Measurements from ENCODE around the gene CD80.

Gene CD80

GRCh38 chr3:119541547-119541946, 17.9 kb downstream of the CD80 start:
- TF ChIP-seq USF1 (IDR thresholded peaks at IDR 0.05) (no peak), TEAD4 (IDR thresholded peaks at IDR 0.05) (no peak), TCF12 (IDR thresholded peaks at IDR 0.05; ENCODE audit: low read depth) (no peak), MAX (IDR thresholded peaks at IDR 0.05) (no peak), RAD21 (IDR thresholded peaks at IDR 0.05; ENCODE audit: low read depth) (no peak), YY1 (IDR thresholded peaks at IDR 0.05; ENCODE audit: low read depth) (no peak), FOXM1 (IDR thresholded peaks at IDR 0.05; ENCODE audit: borderline replicate concordance, low read depth) (no peak), NFIC (IDR thresholded peaks at IDR 0.05) (no peak), REST (IDR thresholded peaks at IDR 0.05; ENCODE audit: low read depth) (no peak), ZBTB7A (IDR thresholded peaks at IDR 0.05; ENCODE audit: low read depth) (no peak), EP300 (IDR thresholded peaks at IDR 0.05; ENCODE audit: borderline replicate concordance) (no peak), CEBPB (IDR thresholded peaks at IDR 0.05) (no peak), TAF1 (IDR thresholded peaks at IDR 0.05; ENCODE audit: low read depth) (no peak), EGR1 (IDR thresholded peaks at IDR 0.05) (no peak), CREB1 (IDR thresholded peaks at IDR 0.05; ENCODE audit: low read depth) (no peak)

- TF ChIP-seq YY1 (IDR thresholded peaks at IDR 0.05; ENCODE audit: low read depth) (no peak), TEAD4 (IDR thresholded peaks at IDR 0.05) (no peak), EGR1 (IDR thresholded peaks at IDR 0.05) (no peak), EP300 (IDR thresholded peaks at IDR 0.05; ENCODE audit: borderline replicate concordance) (no peak), RAD21 (IDR thresholded peaks at IDR 0.05; ENCODE audit: low read depth) (no peak), MAX (IDR thresholded peaks at IDR 0.05) (no peak), CREB1 (IDR thresholded peaks at IDR 0.05; ENCODE audit: low read depth) (no peak), FOXM1 (IDR thresholded peaks at IDR 0.05; ENCODE audit: borderline replicate concordance, low read depth) (no peak), CEBPB (IDR thresholded peaks at IDR 0.05) (no peak), USF1 (IDR thresholded peaks at IDR 0.05) (no peak), REST (IDR thresholded peaks at IDR 0.05; ENCODE audit: low read depth) (no peak), ZBTB7A (IDR thresholded peaks at IDR 0.05; ENCODE audit: low read depth) (no peak), TAF1 (IDR thresholded peaks at IDR 0.05; ENCODE audit: low read depth) (no peak), NFIC (IDR thresholded peaks at IDR 0.05) (no peak), TCF12 (IDR thresholded peaks at IDR 0.05; ENCODE audit: low read depth) (no peak)
Observed at GRCh38 chr3:119538772-119539171, 20.6 kb downstream of the CD80 start.

GRCh38 chr3:119536757-119537156, 22.7 kb downstream of the CD80 start:
- TF ChIP-seq RAD21 (IDR thresholded peaks at IDR 0.05; ENCODE audit: low read depth) (no peak), NFIC (IDR thresholded peaks at IDR 0.05) (no peak), CEBPB (IDR thresholded peaks at IDR 0.05) (no peak), TCF12 (IDR thresholded peaks at IDR 0.05; ENCODE audit: low read depth) (no peak), USF1 (IDR thresholded peaks at IDR 0.05) (no peak), TAF1 (IDR thresholded peaks at IDR 0.05; ENCODE audit: low read depth) (no peak), FOXM1 (IDR thresholded peaks at IDR 0.05; ENCODE audit: borderline replicate concordance, low read depth) (no peak), CREB1 (IDR thresholded peaks at IDR 0.05; ENCODE audit: low read depth) (no peak), YY1 (IDR thresholded peaks at IDR 0.05; ENCODE audit: low read depth) (no peak), MAX (IDR thresholded peaks at IDR 0.05) (no peak), EP300 (IDR thresholded peaks at IDR 0.05; ENCODE audit: borderline replicate concordance) (no peak)

- no peak for TF ChIP-seq NFIC (IDR thresholded peaks at IDR 0.05)
- no peak for TF ChIP-seq MAX (IDR thresholded peaks at IDR 0.05)
- no peak for TF ChIP-seq USF1 (IDR thresholded peaks at IDR 0.05)
- no peak for TF ChIP-seq TCF12 (IDR thresholded peaks at IDR 0.05; ENCODE audit: low read depth)
- no peak for TF ChIP-seq YY1 (IDR thresholded peaks at IDR 0.05; ENCODE audit: low read depth)
- no peak for TF ChIP-seq CEBPB (IDR thresholded peaks at IDR 0.05)
- no peak for TF ChIP-seq RAD21 (IDR thresholded peaks at IDR 0.05; ENCODE audit: low read depth)
- no peak for TF ChIP-seq REST (IDR thresholded peaks at IDR 0.05; ENCODE audit: low read depth)
- no peak for TF ChIP-seq ZBTB7A (IDR thresholded peaks at IDR 0.05; ENCODE audit: low read depth)
- no peak for TF ChIP-seq TEAD4 (IDR thresholded peaks at IDR 0.05)
- TF ChIP-seq EGR1 (IDR thresholded peaks at IDR 0.05), result no peak
- no peak for TF ChIP-seq CREB1 (IDR thresholded peaks at IDR 0.05; ENCODE audit: low read depth)
Observed at GRCh38 chr3:119534296-119534695, 25.1 kb downstream of the CD80 start.

Data from Ishikawa (cell line).